Activated T-helper 1 cell treated with Interleukin-2 at 50 U/mL for 16 hours (primary cell): ENCODE results near the gene LRRC15.

Experiments
- DNase-seq: peaks from one replicate; pipeline ENCODE4 v3.0.0-alpha.2; 2020; ENCODE audit warnings: low read depth

LRRC15 gene

DNA sequence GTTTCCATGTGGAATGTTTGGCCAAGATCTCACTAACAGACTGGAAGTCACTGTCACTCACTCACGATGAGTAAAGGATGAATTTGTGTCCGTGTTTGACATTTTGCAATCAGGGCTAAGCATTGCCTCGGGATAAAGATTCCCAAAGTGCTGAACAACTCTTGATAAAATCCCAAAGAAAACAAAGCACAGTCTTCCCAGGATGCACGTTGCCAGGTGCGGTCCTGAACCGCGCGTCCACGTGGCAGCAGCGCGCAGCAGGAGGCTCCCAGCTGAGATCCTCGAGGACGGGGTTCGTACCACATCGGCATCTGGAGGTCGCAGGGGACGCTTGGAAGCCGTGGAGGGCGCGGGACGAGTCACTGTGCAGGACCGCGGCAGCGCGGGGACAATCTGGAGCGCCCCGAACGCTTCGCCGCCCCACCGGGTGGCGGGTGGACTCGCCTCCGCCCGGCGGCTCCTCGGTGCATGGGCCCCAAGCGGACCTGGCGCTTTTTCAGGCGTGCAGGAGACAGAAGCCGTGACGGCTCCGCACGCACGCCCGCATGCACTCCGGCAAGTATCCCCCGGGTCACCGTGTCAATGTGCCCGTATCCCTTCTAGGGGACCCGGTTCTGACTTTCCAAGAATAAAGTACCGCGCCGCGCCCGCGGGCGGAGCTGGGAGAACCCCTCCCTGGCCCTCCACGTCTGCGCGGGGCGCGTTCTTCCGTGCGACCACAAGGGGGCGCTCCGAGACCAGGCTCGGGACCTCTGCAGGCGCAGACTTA is 36.1 kb downstream of the LRRC15 start:
- peak; percentile 80 for DNase-seq

GRCh38 chr3:194332858-194333211 is 36.7 kb downstream of the LRRC15 start:
- no peak for DNase-seq

GRCh38 chr3:194330579-194330978 is 39.0 kb downstream of the LRRC15 start:
- DNase-seq: no peak

GRCh38 chr3:194330160-194330559 is 39.4 kb downstream of the LRRC15 start:
- no peak for DNase-seq

GRCh38 chr3:194329583-194329965 is 40.0 kb downstream of the LRRC15 start:
- no peak for DNase-seq

- no peak for DNase-seq
These were observed 40.5 kb downstream of the LRRC15 start for GRCh38 chr3:194328942-194329582.

- DNase-seq: no peak
These were observed 41.4 kb downstream of the LRRC15 start for GRCh38 chr3:194328053-194328657.

- no peak for DNase-seq
These were observed 42.1 kb downstream of the LRRC15 start for GRCh38 chr3:194327218-194328052.

- no peak for DNase-seq
These were observed 42.6 kb downstream of the LRRC15 start for GRCh38 chr3:194326968-194327217.

GRCh38 chr3:194326192-194326967 is 43.2 kb downstream of the LRRC15 start:
- no peak for DNase-seq

GRCh38 chr3:194325424-194326153 is 44.0 kb downstream of the LRRC15 start:
- DNase-seq: no peak

DNA sequence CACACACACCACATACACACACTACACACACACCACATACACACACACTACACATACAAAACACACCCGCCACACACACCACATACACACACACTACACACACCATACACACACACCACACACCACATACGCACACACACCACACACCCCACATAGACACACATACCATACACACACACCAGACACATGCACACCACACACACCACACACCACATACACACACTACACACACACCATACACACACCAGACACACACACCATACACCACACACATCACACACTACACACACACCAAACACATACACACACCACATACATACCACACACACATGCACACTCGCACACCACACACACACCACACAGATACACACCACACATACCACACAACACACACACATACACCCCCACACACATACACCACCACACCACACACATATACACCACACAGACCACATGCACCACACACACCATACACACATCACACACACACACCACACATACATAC is 44.7 kb downstream of the LRRC15 start:
- DNase-seq: no peak

- no peak for DNase-seq
These were observed 45.5 kb downstream of the LRRC15 start for GRCh38 chr3:194323785-194324735.

DNA sequence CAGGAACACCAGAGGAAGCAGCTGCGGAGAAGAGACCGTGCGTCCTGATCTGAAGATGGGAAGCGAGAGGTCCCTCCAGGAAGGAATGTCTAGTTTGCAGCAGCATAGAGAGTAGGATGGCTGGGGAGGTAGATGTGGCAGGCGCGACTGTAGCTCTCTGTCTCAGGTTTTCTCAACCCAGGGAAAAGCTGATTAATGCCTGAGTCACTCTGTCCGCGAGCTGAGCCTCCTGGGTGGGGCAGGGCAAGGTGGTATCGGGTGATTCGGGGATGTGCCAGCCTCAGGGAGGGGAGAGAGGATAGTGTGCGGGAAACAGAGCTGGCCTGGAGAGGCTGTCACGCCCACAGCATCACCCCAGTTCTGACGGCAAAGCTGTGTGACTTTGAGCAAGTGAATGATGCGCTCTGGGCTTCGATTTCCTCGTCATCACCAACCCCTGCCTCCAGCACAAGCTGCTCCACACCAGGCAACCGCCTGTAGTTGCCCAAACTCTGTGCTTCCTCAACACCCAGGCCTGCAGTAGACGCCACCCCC is 46.8 kb downstream of the LRRC15 start:
- DNase-seq: no peak

- no peak for DNase-seq
These were observed 47.6 kb downstream of the LRRC15 start for GRCh38 chr3:194321693-194322640.

GRCh38 chr3:194320744-194321243 is 48.7 kb downstream of the LRRC15 start:
- no peak for DNase-seq

DNA sequence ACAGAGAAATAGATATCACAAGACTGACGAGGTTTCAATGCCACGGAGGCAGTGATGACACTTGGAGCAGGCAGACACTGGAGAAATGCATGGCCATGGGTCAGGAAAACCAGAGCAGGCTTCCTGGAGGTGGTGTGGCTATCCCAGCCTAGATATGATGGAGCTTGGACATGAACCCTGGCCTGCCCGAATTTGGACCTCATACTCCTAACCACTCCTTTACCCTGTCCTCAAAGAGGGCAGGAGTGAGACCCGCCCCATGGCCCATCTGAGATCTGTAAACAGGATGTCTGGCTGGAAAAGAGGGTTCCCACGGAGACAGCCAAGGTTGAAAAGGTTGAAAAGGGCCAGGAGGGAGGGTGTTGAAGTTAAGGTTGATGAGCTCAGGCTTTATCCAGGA is 49.4 kb downstream of the LRRC15 start:
- no peak for DNase-seq

DNA sequence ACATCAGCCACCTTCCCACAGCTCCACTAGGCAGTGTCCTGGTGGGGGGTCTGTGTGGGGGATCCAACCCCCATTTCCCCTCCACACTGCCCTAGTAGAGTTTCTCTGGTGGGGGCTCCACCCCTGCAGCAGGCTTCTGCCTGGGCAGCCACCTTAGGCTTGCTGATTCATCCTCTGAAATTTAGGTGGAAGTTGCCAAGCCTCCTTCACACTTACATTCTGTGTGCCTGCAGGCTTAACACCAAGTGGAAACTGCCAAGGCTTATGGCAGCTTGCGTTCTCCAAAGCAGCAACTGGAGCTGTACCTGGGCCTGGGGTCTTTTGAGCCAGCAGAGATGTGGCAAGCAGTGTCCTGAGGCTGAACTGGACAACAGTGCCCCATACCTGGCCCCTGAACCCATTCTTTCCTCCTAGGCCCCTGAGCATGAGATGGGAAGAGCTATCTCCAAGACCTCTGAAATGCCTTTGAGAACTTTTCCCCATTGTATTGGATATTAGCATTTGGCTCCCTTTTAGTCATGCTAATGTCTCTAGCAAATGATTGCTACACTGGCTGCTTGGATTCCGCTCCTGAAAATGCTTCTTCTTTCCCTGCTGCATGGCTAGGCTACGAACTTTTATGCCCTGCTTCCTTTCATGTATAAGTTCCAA is 50.9 kb downstream of the LRRC15 start:
- DNase-seq: no peak
